Bronchial epithelial cell (primary cell): ENCODE measurements around the gene ACE. TPM values are rescaled to one million over a fixed set of nuclear protein-coding genes. Genes with fewer than 3 reads are reported as not detected.

Source experiments
- DNase-seq: peaks from one replicate; pipeline ENCODE4 v3.0.0-alpha.2; 2010; ENCODE audit warnings: low read depth
- FAIRE-seq: peaks from 2 replicates; lab custom pipeline; 2011; peaks lifted over from hg19 to GRCh38; lab: Jason Lieb, UNC
- H3K27me3 ChIP-seq: 2 replicates; pipeline ENCODE4 v1.5.1; 2011; ENCODE audit warnings: low read length; ENCODE audit not compliant: control insufficient read depth, insufficient read depth
- H3K36me3 ChIP-seq: 2 replicates; pipeline ENCODE4 v1.5.1; 2011; ENCODE audit warnings: low read length; ENCODE audit not compliant: control insufficient read depth, insufficient read depth
- H3K4me3 ChIP-seq: 2 replicates; pipeline ENCODE4 v1.5.1; 2011; ENCODE audit warnings: mild to moderate bottlenecking, low read depth, low read length, control low read depth
- total RNA-seq: library from RNA; depleted of rRNA; stranded (reverse); fragments of >200 nt; gene quantifications from 2 replicates; pipeline ENCODE4 v1.2.1, GENCODE V29; 2014
- TF ChIP-seq, protein P1 (sequence below): IDR thresholded peaks from 2 replicates; pipeline ENCODE4 v1.5.1; 2011; ENCODE audit warnings: mild to moderate bottlenecking, moderate library complexity, low read length, control low read depth, inconsistent platforms; ENCODE audit not compliant: insufficient read depth, severe bottlenecking

The ACE gene
- total RNA-seq, 1 donor from 2014 or later: not detected

DNA sequence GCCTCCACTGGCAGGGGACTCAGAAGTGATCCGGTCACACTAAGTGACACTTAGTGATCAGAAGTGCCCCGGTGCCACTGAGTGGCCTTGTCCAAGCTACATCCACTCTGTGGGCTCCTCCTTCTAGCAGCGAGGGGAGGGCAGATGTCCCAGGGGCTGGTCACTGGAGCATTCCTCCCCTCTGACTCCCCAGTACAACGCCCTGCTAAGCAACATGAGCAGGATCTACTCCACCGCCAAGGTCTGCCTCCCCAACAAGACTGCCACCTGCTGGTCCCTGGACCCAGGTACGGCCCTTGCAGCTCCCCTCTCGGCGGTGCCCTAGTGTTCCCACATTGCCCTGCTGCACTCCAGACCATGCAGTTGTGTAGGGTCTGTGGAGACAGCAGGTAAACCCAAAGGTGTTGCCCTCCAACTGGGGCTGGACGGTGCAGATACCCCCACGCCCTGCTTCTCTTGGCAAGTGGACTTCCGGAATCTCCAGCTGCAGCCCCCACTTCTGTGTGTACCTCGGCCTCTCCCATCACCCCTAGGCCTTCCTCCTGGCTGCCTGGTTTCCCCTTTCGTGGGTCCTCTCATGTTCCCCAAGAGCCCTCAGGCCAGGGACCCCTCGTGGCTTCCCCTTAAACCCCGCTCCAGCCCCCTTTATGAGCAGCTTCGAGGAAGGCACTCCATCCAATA, 2.1 kb downstream of the ACE start:
- Histone ChIP-seq H3K27me3 (peaks cover 3% of the 10 kb centered on the region), H3K36me3 (no peaks in the 10 kb centered on the region), H3K4me3 (no peak overlapping the region)
- DNase-seq (peak; percentile 85), FAIRE-seq (peak; percentile 62)
- TF ChIP-seq, protein P1, sequence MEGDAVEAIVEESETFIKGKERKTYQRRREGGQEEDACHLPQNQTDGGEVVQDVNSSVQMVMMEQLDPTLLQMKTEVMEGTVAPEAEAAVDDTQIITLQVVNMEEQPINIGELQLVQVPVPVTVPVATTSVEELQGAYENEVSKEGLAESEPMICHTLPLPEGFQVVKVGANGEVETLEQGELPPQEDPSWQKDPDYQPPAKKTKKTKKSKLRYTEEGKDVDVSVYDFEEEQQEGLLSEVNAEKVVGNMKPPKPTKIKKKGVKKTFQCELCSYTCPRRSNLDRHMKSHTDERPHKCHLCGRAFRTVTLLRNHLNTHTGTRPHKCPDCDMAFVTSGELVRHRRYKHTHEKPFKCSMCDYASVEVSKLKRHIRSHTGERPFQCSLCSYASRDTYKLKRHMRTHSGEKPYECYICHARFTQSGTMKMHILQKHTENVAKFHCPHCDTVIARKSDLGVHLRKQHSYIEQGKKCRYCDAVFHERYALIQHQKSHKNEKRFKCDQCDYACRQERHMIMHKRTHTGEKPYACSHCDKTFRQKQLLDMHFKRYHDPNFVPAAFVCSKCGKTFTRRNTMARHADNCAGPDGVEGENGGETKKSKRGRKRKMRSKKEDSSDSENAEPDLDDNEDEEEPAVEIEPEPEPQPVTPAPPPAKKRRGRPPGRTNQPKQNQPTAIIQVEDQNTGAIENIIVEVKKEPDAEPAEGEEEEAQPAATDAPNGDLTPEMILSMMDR: peak; percentile 97

DNA sequence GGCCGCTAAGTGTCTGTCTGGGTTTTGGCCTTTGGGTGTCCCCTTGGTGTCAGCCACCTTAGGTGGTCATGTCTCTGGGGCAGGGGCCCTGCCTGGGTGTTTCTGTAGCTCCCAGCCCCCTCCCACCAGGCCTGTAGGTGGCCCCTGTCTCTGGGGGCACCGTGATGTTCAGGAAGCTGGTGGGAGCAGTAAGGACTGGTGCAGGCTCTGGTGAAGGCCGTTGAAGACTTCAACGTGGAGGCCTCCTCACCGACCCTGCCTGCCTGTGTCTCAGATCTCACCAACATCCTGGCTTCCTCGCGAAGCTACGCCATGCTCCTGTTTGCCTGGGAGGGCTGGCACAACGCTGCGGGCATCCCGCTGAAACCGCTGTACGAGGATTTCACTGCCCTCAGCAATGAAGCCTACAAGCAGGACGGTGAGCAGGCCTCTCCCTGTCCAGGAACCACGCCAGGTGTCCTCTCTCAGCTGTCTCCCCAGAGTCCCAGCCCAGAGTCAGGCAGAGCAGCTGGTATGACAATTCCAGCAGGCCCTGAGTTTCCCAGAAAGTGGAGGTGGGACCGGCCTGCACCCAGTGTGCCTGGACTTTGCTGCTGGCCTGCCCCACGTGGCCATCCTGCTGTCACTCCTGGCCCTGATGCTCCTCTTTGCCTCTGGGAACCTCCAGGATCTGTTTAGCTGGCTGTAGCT, 2.8 kb downstream of the ACE start:
- no peak for FAIRE-seq
- TF ChIP-seq, protein P1: no peak
- Histone ChIP-seq H3K36me3 (no peaks in the 10 kb centered on the region), H3K27me3 (peaks cover 3% of the 10 kb centered on the region), H3K4me3 (no peak overlapping the region)
- no peak for DNase-seq

DNA sequence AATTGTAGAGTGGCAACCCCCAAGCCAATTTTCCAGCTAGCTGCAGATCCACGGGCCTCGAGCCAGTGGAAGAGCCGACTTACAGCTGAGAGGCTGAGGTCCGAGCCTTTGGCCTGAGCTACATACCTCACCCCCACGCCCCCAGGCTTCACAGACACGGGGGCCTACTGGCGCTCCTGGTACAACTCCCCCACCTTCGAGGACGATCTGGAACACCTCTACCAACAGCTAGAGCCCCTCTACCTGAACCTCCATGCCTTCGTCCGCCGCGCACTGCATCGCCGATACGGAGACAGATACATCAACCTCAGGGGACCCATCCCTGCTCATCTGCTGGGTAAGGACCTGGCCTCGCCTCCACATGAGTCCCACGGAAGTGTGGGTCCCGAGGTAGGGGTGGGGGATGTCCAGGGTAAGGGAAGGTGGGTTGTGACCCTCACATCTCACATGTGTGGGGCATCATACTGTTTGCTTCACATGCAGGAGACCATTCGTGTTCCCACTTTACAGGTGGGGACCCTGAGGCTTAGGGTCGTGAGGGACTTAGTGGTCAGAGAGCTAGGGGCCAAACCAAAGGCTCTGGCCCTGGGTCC, 3.4 kb downstream of the ACE start:
- FAIRE-seq (no peak), DNase-seq (no peak)
- no peaks in the 10 kb centered on the region for H3K36me3 ChIP-seq
- TF ChIP-seq, protein P1: no peak
- no peak overlapping the region for H3K4me3 ChIP-seq
- peaks cover 3% of the 10 kb centered on the region for H3K27me3 ChIP-seq

DNA sequence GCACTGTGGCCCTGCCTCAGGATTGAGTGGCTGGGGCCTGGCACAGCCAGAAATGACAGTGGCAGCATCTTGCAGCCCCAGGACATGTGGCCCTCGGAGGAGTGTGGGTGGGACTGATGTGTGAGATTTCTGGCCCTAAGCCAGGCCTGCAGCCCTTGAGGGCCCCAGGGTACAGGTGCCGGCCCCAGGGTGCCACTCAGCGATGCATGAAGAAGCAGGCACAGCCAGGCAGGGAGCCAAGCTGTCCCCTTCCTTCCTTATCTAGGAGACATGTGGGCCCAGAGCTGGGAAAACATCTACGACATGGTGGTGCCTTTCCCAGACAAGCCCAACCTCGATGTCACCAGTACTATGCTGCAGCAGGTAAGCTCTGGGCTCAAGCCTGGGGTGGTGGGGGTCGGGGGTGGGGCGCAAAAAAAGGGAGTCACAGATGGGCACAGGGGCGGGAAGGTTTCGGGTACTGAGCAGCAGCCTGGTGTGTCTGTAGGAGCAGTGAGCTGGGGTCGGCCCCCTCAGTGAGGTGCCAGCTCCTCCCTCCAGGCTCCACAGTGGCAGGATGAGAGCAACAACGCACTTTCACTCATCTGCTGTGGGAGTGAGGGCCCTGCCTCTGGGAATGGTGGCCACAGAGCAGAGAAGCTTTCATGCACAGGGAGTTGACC, 4.1 kb downstream of the ACE start:
- H3K27me3 ChIP-seq: peaks cover 3% of the 10 kb centered on the region
- no peak overlapping the region for H3K4me3 ChIP-seq
- FAIRE-seq (no peak), DNase-seq (no peak)
- TF ChIP-seq, protein P1: no peak
- H3K36me3 ChIP-seq: no peaks in the 10 kb centered on the region

DNA sequence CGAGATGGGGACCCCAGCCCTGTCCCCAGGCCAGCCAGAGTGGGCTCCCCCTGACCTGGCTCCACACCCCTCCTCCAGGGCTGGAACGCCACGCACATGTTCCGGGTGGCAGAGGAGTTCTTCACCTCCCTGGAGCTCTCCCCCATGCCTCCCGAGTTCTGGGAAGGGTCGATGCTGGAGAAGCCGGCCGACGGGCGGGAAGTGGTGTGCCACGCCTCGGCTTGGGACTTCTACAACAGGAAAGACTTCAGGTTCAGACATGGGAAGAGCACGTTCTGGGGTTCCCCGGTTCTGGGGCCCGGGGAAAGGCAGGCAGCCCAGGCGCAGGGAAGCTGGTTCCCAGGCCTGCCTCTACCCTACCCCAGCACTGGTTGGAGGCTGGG, 4.6 kb downstream of the ACE start:
- Histone ChIP-seq H3K4me3 (no peak overlapping the region), H3K36me3 (no peaks in the 10 kb centered on the region), H3K27me3 (peaks cover 3% of the 10 kb centered on the region)
- no peak for DNase-seq
- FAIRE-seq: no peak
- TF ChIP-seq, protein P1: no peak
